ENCODE data around the gene SAPCD1. TPM values are rescaled to one million over a fixed set of nuclear protein-coding genes. Genes with fewer than 3 reads are reported as not detected.
A peak's percentile ranks its signal among the peaks of the same experiment; 100 is the strongest.

Gene SAPCD1
- polyA plus RNA-seq, 1 experiment = 0.88 TPM

GRCh38 chr6:31740397-31741223 lies 21.8 kb upstream of the SAPCD1 start:
- TF ChIP-seq, protein P1, sequence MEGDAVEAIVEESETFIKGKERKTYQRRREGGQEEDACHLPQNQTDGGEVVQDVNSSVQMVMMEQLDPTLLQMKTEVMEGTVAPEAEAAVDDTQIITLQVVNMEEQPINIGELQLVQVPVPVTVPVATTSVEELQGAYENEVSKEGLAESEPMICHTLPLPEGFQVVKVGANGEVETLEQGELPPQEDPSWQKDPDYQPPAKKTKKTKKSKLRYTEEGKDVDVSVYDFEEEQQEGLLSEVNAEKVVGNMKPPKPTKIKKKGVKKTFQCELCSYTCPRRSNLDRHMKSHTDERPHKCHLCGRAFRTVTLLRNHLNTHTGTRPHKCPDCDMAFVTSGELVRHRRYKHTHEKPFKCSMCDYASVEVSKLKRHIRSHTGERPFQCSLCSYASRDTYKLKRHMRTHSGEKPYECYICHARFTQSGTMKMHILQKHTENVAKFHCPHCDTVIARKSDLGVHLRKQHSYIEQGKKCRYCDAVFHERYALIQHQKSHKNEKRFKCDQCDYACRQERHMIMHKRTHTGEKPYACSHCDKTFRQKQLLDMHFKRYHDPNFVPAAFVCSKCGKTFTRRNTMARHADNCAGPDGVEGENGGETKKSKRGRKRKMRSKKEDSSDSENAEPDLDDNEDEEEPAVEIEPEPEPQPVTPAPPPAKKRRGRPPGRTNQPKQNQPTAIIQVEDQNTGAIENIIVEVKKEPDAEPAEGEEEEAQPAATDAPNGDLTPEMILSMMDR (IDR thresholded peaks at IDR 0.05; ENCODE audit: low read depth, low read length) = no peak
- Histone ChIP-seq H3K27me3 (ENCODE audit: control insufficient read depth, insufficient read depth, low read length) (no peaks in the 10 kb centered on the region), H3K9me3 (ENCODE audit: control insufficient read depth, insufficient read depth, low read length) (no peaks in the 10 kb centered on the region; the same call in 1 of the 2 replicates), H3K4me3 (ENCODE audit: low read depth, low read length) (peak overlapping the region; percentile 90), H3K27ac (ENCODE audit: low read depth, low read length) (no peak overlapping the region)
- ChIA-PET POLR2A (no interaction called here), CTCF (interaction anchor here (1.5 to 2.3 kb wide), 2 partner anchors 11 to 29 kb away, joined by 6 to 8 read pairs; no protein-coding TSS in a partner anchor)
- DNase-seq (ENCODE audit: low read depth, low spot score) = no peak

- TF ChIP-seq, protein P1 (IDR thresholded peaks at IDR 0.05; ENCODE audit: low read depth, low read length) = no peak
Measured at GRCh38 chr6:31741815-31742214, 20.6 kb upstream of the SAPCD1 start.

DNA sequence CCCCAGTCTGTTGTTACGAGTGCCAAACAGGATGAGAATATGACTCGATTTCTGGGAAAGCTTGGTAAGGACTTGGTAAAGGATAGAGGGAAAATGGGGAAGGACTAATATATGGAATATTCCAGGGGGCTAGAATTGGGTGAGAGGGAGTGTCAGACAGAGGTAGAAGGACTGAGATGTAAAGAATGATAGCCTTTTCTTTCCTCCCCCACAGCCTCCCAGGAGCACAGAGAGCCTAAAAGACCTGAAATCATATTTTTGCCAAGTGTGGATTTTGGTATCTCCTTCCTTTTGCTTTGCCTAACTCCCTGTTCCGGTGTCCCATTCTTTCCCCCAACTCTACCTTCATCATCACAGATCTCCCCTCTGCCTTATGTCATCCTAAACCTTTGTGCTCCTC lies 19.6 kb upstream of the SAPCD1 start:
- H3K27ac ChIP-seq (ENCODE audit: low read depth, low read length) = no peak overlapping the region
- H3K4me3 ChIP-seq (ENCODE audit: low read depth, low read length) = no peak overlapping the region
- no peaks in the 10 kb centered on the region; the same call in 1 of the 2 replicates for H3K9me3 ChIP-seq (ENCODE audit: control insufficient read depth, insufficient read depth, low read length)
- TF ChIP-seq, protein P1 (IDR thresholded peaks at IDR 0.05; ENCODE audit: low read depth, low read length) = no peak
- POLR2A ChIA-PET = no interaction called here
- H3K27me3 ChIP-seq (ENCODE audit: control insufficient read depth, insufficient read depth, low read length) = no peaks in the 10 kb centered on the region
- DNase-seq (ENCODE audit: low read depth, low spot score) = no peak
- CTCF ChIA-PET = interaction anchor here (1.1 kb wide), 1 partner anchor 27 kb away, joined by 3 read pairs; no protein-coding TSS in a partner anchor

More at GRCh38 chr6:31741815-31742214, 20.6 kb upstream of the SAPCD1 start:
- Histone ChIP-seq H3K27me3 (ENCODE audit: control insufficient read depth, insufficient read depth, low read length) (no peaks in the 10 kb centered on the region), H3K9me3 (ENCODE audit: control insufficient read depth, insufficient read depth, low read length) (no peaks in the 10 kb centered on the region; the same call in 1 of the 2 replicates), H3K27ac (ENCODE audit: low read depth, low read length) (no peak overlapping the region), H3K4me3 (ENCODE audit: low read depth, low read length) (no peak overlapping the region)
- POLR2A ChIA-PET = no interaction called here
- no peak for DNase-seq (ENCODE audit: low read depth, low spot score)
- CTCF ChIA-PET = interaction anchor here (0.7 to 1.1 kb wide), 3 partner anchors 11 to 614 kb away, joined by 3 read pairs; no protein-coding TSS in a partner anchor

DNA sequence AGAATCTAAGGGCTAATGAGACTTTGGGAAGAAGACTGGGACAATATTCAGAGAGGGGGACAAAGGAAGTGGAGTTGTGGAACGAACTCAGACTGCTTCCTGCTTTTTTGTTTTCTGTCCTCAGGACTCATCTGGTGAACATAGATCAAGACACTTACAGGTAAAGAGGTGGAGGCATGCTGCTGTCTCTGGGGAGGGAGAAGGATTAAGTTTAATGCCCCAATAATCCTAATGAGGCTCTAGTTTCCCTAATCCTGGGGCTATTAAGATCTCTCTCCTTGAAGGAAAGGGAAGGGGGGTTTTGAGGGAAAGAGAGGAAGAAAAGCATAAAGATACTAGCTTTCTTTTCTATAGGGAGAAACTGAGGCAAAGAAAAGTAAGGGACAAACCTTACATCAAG lies 18.0 kb upstream of the SAPCD1 start:
- CTCF ChIA-PET = no interaction called here
- no peaks in the 10 kb centered on the region; the same call in 1 of the 2 replicates for H3K9me3 ChIP-seq (ENCODE audit: control insufficient read depth, insufficient read depth, low read length)
- DNase-seq (ENCODE audit: low read depth, low spot score) = no peak
- no peaks in the 10 kb centered on the region for H3K27me3 ChIP-seq (ENCODE audit: control insufficient read depth, insufficient read depth, low read length)
- POLR2A ChIA-PET = no interaction called here
- TF ChIP-seq, protein P1 (IDR thresholded peaks at IDR 0.05; ENCODE audit: low read depth, low read length) = no peak
- H3K4me3 ChIP-seq (ENCODE audit: low read depth, low read length) = no peak overlapping the region
- no peak overlapping the region for H3K27ac ChIP-seq (ENCODE audit: low read depth, low read length)
